ENCODE measurements around the gene FDX1.
A peak's percentile ranks its signal among the peaks of the same experiment; 100 is the strongest.

Gene FDX1

DNA sequence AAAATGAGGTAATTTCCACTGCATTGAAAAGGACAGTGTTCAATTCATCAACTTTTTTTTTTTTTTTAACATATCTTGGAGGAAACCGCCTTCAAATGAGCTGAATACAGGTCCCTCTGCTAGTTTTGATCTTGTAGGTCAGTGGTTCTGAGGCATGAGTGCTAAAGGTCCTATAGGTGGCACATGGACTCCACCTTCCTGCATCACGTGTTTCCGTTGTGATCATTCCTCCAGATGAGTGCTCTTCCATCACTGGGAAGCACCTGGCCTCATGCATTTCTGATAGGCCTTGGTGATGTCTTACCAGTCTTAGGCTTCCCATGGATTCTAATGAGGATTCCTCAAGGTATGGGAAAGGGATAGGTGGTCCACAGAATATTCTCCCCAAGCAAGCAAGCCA lies 37.8 kb downstream of the FDX1 start:
- DNase-seq (ENCODE audit: low read depth, low spot score) = no peak

DNA sequence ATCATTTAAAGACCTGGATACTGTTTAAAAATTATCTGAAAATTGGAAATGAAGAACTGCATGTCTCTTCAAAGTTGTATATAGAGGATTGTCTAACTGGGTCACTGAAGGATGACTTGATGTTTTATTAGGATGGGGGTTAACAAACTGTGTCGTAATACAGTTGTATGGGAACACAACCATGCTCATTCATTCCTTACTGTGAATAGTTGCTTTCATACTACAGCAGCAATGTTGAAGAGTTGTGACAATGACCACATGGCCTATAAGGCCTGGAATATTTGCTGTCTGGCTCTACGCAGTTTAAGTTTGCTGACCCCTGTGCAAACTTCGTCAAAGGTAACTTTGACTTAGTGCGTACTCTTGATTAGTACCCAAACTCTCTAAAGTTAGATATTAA lies 38.4 kb downstream of the FDX1 start:
- DNase-seq (ENCODE audit: low read depth, low spot score) = no peak

DNA sequence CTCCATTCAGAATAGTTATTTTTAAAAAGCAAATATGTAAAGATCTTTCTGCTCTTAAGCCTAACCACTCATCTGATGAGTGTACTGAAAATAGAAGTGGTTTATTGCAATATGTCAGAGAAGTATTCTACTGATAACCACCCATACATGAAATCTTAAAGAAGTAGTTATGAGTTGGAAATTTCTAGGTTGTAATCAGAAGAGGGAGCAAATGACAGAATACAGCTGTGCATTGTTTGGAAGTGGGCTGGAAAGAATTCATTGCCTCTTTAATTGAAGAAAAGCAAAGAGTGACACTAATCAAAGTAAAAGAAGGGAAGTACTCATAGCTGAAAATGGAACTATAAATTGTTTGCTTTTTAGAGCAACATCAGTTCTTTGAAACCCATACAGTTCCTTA lies 39.4 kb downstream of the FDX1 start:
- DNase-seq (ENCODE audit: low read depth, low spot score) = no peak

DNA sequence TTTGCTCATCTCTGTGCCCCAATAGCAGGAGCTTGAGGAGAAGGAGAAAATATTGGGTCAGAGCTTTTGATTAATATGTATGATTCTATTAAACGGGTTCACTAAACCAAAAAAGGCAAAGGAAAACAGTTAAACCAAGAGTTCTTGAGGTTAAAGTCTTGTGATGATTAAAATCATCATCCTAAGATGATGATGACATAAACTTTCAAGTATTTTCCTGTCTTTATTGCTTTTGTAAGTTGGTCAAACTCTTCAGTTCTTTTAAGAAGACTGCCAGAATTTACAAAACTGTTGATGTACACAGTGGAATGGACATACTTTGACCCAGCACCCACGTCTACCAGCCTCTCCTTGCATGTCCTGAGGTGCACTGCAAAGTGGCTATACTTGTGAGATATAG lies 41.0 kb downstream of the FDX1 start:
- no peak for DNase-seq (ENCODE audit: low read depth, low spot score)

DNA sequence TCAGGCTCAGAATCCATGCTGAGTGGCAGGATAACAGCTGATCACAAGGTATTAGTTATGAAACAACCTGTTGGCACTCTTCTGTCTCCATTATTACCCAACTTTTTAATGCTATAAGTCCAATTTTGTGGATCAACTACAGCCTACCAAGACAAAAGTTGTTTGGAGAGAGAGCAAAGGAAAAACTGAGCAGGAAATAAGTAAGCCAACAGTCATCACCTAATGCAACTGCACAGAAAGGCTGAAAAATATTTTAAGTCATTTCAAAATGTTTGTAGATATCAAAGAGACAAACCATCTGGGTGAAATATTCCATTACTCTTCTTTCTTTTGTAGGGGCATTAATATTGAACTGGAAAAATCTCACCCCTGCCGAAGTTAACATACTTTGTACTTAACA lies 41.6 kb downstream of the FDX1 start:
- DNase-seq (ENCODE audit: low read depth, low spot score) = no peak

DNA sequence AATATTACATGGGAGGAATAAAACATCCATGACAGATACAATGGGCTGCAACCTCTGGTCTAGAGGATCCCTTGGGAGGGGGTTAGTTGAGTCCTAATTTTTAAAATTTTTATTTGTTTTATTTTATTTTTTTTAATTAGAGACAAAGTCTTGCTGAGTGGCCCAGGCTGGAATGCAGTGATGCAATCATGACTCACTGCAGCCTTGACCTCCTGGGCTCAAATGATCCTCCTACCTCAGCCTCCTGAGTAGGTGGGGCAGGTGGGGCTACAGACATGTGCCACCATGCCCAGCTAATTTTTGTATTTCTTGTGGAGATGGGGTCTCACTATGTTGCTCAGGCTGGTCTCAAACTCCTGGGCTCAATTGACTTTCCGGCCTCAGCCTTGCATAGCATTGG lies 43.1 kb downstream of the FDX1 start:
- no peak for DNase-seq (ENCODE audit: low read depth, low spot score)

DNA sequence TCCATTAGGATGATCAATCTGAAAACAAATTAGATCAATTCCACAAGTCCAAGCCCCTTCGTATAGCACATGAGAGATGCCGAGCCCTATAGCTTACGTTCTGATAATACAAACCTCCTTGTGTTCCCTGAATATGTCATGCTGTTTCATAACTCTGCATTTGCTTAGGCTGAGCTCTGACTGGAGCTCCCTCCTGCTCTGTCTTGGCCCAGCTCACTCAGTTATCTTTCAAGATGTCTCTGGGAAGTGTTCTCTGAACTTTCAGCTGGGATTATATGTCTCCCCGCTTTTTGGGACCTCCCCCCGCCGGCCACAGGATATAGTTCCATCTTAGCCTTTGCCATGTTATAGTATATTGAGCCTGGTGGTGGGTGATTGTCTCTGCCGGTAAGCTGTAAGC lies 44.0 kb downstream of the FDX1 start:
- no peak for DNase-seq (ENCODE audit: low read depth, low spot score)

DNA sequence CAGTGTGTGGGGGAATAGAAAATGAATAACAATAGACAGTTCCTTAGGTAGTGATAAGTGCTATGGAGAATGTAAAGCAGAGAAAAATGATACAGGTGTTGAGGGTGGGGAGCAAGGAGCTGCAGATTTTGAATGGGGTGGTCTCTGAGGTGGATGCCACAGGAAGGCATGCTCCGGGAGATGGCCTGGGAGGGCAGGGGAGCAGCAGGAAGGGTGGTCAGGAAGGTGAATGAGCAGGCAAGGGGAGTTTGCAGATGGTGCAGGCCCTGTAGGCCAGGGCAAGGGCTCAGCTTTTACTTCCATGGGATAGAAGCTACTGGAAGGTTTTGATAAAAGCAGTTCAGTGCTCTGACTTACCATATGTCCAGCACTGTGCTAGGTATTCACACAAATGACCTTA lies 44.8 kb downstream of the FDX1 start:
- no peak for DNase-seq (ENCODE audit: low read depth, low spot score)

DNA sequence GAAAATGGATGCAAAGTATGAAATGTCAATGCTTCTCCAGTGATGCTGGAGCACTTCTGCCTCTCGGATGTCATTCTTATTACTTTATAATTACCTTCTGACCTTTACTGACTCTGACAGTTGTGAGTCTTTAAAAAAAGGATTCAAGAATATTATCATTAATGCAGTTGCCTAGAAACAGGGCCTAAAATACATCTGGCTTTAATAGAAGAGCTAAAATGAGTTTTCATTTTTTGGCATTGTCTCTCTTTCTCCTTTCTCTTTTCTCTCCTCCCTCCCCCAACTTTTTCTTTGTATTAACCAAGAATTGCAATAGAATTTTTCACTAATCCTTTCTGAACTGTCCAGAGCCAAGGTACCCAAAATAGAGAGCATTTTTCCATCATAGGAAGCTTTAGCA lies 45.9 kb downstream of the FDX1 start:
- DNase-seq (ENCODE audit: low read depth, low spot score) = no peak

DNA sequence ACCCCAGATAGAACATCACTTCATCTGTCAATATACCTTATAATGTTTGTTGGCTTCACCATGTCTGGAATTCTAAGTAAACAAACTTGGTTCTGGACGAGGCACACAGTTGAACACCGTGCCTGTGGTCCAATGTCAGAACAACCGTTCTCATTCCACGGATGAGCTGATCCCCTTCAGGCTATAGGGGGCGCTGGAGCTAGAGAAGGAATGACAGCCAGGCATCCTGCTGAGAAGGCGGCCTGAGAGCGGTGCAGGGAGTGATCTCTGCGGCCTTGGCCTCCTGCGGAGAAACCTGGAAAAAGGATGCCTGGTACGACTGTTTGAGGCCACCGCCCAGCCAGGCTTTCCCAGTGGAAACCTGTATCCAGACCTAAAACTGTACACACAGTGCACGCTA lies 48.7 kb downstream of the FDX1 start:
- DNase-seq (ENCODE audit: low read depth, low spot score) = peak; percentile 82

DNA sequence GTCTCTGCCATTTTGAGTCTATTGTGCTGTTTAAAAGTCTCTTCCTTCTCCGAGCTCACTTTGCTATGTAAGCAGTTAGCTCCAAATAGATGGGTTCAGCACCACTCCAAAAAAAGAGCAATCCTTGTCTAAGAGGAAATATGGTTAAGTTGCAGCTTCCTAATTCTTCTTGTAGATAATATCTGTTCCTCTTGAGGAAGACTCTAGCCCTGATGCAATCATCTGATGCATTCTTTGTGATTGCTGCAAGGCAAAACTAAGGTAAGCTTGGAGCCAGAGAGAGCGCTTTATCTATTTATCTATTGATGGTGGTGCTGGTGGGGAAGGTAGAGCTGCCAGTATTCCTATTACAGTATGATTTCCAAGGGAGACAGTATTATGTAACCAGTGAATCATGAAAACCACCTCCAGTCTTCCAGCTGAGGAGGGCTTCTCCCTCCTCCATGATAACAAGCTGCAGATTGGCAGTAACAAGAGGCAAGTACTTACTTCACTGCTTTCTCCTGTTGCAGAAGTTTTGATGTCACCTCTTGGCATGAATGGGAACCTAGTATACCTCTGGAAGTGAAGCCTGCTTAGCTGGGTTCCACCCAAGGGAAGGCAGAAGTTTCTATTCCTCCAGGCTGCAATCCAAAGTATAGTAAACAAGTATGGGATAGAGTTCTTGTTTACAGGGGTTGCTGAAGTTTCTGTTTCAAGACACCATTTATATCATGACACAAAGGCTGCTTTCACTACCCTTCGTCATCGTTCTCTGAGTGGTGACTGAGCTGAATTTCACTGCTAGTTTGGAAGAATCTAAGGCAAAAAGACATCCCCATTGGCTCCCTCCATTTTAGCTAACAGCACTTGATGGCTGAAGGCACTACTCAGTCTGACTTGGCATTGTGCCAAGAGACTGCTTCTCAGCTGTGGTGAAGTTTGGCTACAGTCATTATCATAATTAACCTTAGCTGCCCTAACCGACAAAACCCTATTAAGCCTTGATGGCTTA lies 49.7 kb downstream of the FDX1 start:
- DNase-seq (ENCODE audit: low read depth, low spot score) = no peak

DNA sequence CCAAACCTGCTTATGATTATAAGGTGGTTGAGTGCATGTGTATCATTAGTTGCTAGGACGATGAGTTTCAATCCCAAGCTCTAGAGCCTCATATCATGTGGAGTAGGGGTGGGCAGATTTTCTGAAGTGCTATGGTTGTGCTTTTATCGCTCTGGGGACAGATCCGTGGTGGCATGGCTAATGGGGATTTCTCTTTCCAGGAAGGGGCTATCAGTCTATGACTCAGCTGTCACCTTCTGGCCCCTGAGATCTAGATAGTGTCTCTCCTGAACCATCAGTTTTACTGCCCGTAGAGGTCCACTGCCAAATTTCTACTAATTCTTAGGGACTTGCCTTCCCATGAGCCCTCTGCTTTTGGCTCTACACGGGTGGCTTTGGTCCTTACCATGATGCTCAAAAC lies 51.8 kb downstream of the FDX1 start:
- no peak for DNase-seq (ENCODE audit: low read depth, low spot score)

DNA sequence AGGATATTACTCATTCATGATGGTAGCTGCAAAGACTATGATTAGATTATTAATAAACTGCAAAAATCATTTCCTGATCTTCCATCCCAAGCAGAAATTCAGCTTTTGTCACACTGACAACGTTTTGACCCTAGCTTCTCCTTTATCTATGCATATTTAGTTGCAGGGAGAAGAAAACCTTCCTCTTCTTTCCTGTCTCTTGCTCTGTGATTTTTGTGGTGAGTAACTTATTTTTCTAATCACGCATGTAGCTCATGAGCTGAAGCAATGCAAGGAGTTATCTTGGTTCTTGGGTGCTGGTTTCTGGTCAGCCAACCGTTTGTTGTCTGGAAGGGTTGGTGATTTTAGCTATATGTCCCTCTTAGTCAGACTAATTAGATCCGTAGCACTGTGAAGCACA lies 56.4 kb downstream of the FDX1 start:
- no peak for DNase-seq (ENCODE audit: low read depth, low spot score)

DNA sequence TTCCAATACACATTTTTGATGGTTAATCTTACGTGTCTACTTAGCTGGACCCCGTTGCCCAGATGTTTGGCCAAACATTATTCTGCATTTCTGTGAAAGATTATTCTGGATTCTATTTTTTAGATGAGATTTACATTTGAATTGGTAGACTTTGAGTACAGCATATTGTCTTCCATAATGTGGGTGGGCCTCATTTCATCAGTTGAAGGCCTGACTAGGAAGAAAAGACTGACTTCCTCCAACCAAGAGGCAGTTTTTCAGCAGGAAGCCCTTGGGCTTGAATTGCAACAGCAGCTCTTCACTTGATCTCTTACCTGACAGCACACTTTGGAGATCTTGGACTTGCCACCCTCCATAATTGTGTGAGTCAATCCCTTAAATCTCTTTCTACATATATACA lies 58.7 kb downstream of the FDX1 start:
- no peak for DNase-seq (ENCODE audit: low read depth, low spot score)

DNA sequence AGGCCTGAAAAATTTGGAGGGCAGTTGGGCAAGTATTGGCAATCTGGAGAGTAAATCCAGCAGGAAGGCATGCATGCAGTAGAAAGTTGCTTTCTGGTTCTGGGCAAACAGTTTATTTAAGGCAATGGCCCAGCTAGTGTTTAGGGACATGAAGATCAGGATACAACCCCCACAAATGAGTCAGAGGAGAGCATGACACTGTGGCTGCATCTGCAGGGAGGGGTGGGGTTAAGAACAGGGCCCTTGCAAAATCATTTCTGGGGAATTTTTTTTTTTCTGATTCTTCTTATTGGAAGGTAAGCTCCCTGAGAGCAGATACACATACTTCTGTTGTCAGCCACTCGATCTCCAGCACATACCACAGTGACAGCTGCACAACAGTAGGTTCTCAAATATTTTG lies 61.1 kb downstream of the FDX1 start:
- DNase-seq (ENCODE audit: low read depth, low spot score) = peak; percentile 9

DNA sequence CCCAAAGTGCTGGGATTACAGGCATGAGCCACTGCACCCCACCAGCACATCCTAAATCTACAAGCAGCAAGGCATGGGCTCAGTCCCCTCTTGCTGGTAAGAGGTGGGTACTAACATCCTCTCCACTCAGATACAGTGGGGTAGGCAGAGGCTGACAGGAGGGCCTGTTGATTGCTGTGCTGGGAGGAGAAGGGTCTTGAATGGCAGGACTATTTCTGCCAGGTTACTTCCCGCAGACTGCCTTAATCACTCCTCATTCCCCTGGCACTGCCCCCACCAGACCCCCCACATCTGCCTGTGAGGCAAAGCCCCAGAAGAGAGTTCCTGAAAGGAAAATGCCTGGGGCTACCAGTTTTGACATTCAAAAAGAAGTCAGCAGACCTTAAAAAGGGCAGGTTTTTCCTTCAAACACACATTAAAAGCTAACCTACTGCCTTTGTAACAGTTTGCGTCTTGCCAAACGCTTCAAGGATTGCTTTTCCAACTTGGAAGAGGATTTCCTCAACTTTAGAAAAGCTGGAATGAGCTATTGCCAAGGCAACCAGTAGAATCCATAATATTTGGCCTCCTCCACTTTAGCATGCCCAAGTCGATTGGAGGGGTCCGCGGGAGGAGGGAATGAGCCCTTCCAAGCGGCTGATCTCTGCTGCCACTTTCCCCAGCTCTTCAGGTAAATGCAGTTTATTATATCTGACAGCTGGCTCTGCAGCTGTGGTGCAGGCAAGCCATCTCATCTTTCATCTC lies 62.0 kb downstream of the FDX1 start:
- DNase-seq (ENCODE audit: low read depth, low spot score) = peak; percentile 80

DNA sequence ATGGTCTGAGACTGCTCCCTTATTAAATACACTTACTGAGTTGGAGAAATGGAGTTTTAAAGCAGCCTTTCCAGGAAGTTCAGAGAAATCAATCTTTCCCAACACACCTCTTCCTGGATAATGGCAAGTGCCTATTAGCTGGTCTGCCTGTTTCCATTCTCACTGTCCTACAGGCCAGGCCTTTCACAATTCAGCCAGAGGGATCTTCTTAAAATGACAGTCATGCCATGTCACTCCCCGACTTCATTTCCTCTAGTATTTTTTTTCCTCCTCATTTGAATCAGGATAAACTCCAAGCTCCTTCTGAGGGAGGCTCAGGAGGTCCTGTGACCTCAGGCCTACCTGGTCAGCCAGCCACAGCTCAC lies 62.6 kb downstream of the FDX1 start:
- DNase-seq (ENCODE audit: low read depth, low spot score) = peak; percentile 14

DNA sequence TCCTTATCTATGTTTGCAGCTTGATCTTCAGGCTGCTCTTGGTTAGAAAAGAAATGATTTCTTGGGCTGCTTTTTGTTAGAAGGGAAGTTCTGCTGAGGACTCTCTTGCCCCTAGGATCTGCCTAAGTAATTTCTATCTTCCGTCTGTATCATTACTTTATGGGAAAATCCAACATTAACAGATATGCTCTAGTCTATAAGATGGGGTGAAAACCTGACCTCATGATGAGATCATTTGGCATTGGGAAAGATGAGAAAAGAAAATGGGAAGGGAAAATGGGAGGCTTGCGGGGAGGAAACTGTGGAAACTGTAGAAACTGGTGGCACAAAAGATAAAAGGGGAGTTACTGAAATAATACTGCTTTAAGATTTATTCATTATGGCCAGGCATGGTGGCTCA lies 63.6 kb downstream of the FDX1 start:
- DNase-seq (ENCODE audit: low read depth, low spot score) = no peak

DNA sequence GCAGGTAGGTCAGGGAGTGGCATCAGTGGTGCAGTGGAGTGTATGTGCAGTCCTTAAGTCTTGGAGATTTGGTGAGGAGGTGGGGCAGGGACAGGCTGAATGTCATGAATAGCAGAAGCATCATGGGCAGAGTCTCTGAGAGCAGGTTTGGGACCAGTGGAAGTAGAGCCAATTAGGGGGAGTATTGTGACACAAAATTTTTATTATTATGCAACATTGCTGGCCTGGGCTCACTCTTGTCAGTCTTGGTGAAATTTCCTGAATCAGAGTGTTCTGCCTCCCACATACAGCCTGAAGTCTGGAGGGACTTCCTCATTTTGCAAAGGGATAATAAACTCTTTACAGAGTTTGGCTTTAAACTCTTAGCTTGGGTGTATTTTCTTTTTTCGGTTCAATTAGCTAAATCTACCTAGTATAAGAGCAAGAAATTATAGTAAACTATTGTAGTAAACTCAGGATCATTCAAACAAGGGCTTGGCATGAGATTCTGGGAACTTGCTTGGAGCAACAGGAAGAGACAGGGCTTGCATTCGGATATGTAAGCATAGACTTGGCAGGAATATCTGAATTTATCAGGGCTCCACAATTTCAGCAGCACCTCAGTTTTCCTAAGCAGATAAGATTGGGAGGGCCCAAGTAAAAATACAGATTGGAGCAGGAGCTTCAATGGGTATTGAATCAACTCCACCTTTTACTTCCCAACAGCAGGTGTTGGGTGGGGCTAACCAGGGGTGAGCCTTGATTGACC lies 67.7 kb downstream of the FDX1 start:
- DNase-seq (ENCODE audit: low read depth, low spot score) = no peak

DNA sequence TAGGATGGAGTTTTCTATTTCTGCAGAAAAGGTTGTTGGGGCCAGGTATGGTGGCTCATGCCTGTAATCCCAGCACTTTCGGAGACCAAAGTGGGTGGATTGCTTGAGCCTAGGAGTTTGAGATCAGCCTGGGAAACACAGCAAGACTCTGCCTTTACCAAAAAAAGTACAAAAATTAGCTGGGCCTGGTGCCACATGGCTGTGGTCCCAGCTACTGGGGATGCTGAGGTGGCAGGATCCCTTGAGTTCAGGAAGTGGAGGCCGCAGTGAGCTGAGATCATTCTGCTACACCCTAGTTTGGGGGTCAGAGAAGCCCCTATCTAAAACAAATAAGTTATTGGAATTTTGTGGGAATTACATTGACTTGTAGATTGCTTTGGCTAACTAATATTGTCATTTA lies 71.7 kb downstream of the FDX1 start:
- no peak for DNase-seq (ENCODE audit: low read depth, low spot score)

DNA sequence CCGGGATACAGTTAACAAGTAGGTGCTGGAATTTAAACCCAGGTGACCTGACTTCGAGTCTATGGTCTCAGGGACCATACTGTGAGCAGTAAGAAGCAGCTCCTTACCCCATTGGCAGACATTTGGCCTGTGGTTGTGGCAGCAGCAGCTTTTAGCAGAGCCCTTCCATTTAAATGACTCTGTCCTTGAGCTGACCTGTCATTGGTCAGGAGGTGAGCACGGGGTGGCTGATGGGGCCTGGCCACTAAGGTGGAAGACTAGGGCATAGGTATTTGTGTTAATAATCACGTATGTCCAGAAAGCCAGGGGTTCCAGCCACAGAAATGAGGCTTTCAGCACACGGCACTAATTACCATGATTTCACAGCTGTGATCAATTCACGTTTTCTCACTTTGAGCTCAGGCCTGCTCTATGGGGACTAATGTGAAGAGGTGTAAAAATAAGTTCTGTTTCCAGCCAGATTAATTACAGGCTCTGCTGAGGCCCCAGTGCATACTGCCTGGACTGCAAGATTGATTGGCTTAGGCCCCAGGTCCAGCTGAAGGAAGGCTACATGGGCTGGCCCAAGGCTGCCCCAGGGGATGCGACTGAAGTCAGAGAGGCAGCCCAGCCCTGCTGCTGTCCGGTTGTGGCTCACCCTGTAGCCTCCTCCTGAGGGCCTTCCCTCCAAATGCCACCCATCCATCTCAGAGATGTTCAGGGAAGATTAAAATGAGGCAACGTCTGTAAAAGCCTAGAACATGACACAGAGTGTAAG lies 76.0 kb downstream of the FDX1 start:
- peak; percentile 73 for DNase-seq (ENCODE audit: low read depth, low spot score)

DNA sequence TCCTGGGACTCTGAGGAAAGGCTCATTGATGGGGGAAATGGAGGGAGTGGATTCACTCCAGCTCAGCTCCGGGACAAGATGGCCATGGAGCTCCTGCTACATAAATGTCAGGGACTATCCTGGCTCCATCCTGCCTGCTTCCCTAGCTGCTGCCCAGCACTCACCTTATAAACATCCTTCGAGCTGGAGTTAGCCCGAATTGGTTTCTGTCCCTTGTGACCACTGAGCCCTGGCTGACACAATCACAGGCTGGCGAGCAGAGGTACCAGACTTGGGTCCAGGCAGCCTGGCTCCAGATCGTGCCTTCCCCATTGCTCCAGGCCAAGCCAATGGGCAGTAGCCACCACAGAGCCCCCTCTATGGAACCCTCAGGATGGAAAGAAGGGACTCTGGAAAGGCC lies 77.6 kb downstream of the FDX1 start:
- no peak for DNase-seq (ENCODE audit: low read depth, low spot score)

All from ELF-1 (cell line).